HepG2 (cell line): Measurements from ENCODE around the gene HTD2. TPM values are rescaled to one million over a fixed set of nuclear protein-coding genes. Genes with fewer than 3 reads are reported as not detected.

ENCODE experiments used
- ATAC-seq: fragments of 200-7000 bp; cut with Tn5 transposase; 3 replicates; pipeline ENCODE4 v1.9.1; 2020; ENCODE audit warnings: mild to moderate bottlenecking, moderate library complexity
- BruUV-seq: library from RNA; stranded (reverse); fragments of 400-500 nt; replicated peaks from 2 replicates; lab custom pipeline; 2021; lab: Mats Ljungman, UMichigan
- CTCF ChIA-PET: fragments of 300-600 bp; formaldehyde crosslinking; extraction: SDS; loops from one replicate; lab custom pipeline; 2021; ENCODE audit warnings: low total read pairs, inconsistent platforms, low intra/inter-chr PET ratio; lab: Yijun Ruan, JAX
- POLR2A ChIA-PET: fragments of 350-600 bp; sonication (Branson Sonifier 250); formaldehyde crosslinking; loops from one replicate; lab custom pipeline; 2020; ENCODE audit warnings: antibody characterized with exemption, inconsistent platforms; lab: Yijun Ruan, JAX
- DNase-seq: peaks from one replicate; pipeline ENCODE4 v3.0.0-alpha.2; 2015; ENCODE audit warnings: low spot score
- FAIRE-seq: peaks from 3 replicates; lab custom pipeline; 2011; peaks lifted over from hg19 to GRCh38; lab: Jason Lieb, UNC
- H2AFZ ChIP-seq: one replicate; pipeline ENCODE4 v1.6.1; 2011; ENCODE audit warnings: low read length, inconsistent platforms
- H3K27ac ChIP-seq: fragments of 300-600 bp; 3 replicates; pipeline ENCODE4 v1.8.0; 2011; ENCODE audit warnings: mixed run types, mild to moderate bottlenecking, mixed read lengths, low read length, inconsistent platforms; ENCODE audit not compliant: insufficient read depth; ENCODE audit errors: extremely low read length
- H3K27me3 ChIP-seq, 2 experiments: fragments of 200-600 bp in 1 of 2; 2 replicates in 1 of 2; 3 replicates in 1 of 2; pipeline versions ENCODE4 v1.6.0 to v1.8.0; 2011; ENCODE audit warnings: low read length in 2 of 2, mild to moderate bottlenecking in 2 of 2, moderate library complexity in 2 of 2, inconsistent platforms in 1 of 2; ENCODE audit not compliant: insufficient read depth in 2 of 2, control insufficient read depth in 1 of 2
- H3K36me3 ChIP-seq, 2 experiments: fragments of 200-600 bp in 1 of 2; replicated peaks in 1 of 2; 2 replicates in 1 of 2; 3 replicates in 1 of 2; pipeline versions ENCODE4 v1.5.1 to v1.8.0; 2011; ENCODE audit warnings: low read length in 2 of 2, inconsistent platforms in 1 of 2; ENCODE audit not compliant: insufficient read depth in 2 of 2, control insufficient read depth in 1 of 2
- H3K4me1 ChIP-seq: 2 replicates; pipeline ENCODE4 v1.5.1; 2012; ENCODE audit warnings: low read length, inconsistent platforms; ENCODE audit not compliant: insufficient read depth
- H3K4me2 ChIP-seq: 2 replicates; pipeline ENCODE4 v1.6.0; 2011; ENCODE audit warnings: low read depth, low read length, inconsistent platforms
- H3K4me3 ChIP-seq, 3 experiments: fragments of 200-600 bp in 1 of 3; sonication (generic), shearing (Covaris generic) in 1 of 3; replicated peaks in 1 of 3; 2 replicates each; pipeline ENCODE4 v1.5.1; 2011 to 2016; ENCODE audit warnings: low read length in 3 of 3, inconsistent platforms in 2 of 3, low read depth in 2 of 3, mild to moderate bottlenecking in 2 of 3, control low read depth in 1 of 3, mixed read lengths in 1 of 3; ENCODE audit not compliant: insufficient read depth in 1 of 3
- H3K79me2 ChIP-seq: one replicate; pipeline ENCODE4 v1.6.1; 2011; ENCODE audit warnings: low read length, inconsistent platforms; ENCODE audit not compliant: insufficient read depth
- H3K9ac ChIP-seq: 2 replicates; pipeline ENCODE4 v1.6.0; 2011; ENCODE audit warnings: mild to moderate bottlenecking, low read depth, low read length, inconsistent platforms; ENCODE audit not compliant: insufficient read depth
- H3K9me3 ChIP-seq: 2 replicates; pipeline ENCODE4 v1.5.1; 2012; ENCODE audit warnings: mild to moderate bottlenecking, low read length
- H4K20me1 ChIP-seq: 2 replicates; pipeline ENCODE4 v1.6.0; 2011; ENCODE audit warnings: inconsistent platforms, mild to moderate bottlenecking, low read length, moderate library complexity; ENCODE audit not compliant: insufficient read depth
- HDAC2 ChIP-seq: sonication (generic); formaldehyde crosslinking; IDR thresholded peaks from 2 replicates; pipeline ENCODE4 v1.4.0; 2020; ENCODE audit warnings: missing genetic modification reagents
- MAFF ChIP-seq: IDR thresholded peaks from 2 replicates; pipeline ENCODE4 v1.6.1; 2011; ENCODE audit warnings: low read depth, low read length, improper control_type of control experiment
- SALL1 ChIP-seq: sonication (generic); formaldehyde crosslinking; IDR thresholded peaks from 2 replicates; pipeline ENCODE4 v1.8.0; 2022; ENCODE audit warnings: mild to moderate bottlenecking, missing genetic modification reagents
- XRCC5 ChIP-seq: fragments of 200-400 bp; formaldehyde crosslinking; optimal IDR thresholded peaks from 2 replicates; pipeline ENCODE3; 2017; ENCODE audit warnings: mild to moderate bottlenecking, low read length
- ZC3H13 ChIP-seq: sonication (generic); formaldehyde crosslinking; IDR thresholded peaks from 2 replicates; pipeline ENCODE4 v1.8.1; 2023; ENCODE audit warnings: mild to moderate bottlenecking, missing genetic modification reagents, moderate library complexity
- ZNF614 ChIP-seq: IDR thresholded peaks from 2 replicates; pipeline ENCODE4 v1.6.1; 2018; ENCODE audit warnings: missing biosample characterization, missing genetic modification reagents, inconsistent platforms, borderline replicate concordance
- ZNF777 ChIP-seq: sonication (generic); formaldehyde crosslinking; IDR thresholded peaks from 2 replicates; pipeline ENCODE4 v1.4.0; 2020; ENCODE audit warnings: missing genetic modification reagents
- WGBS: methylation state at CpG from one replicate; pipeline ENCODE4 v1.1.6; 2017; ENCODE audit warnings: low lambda C conversion rate; 5-methylcytosine and 5-hydroxymethylcytosine counted together
- in situ Hi-C: cut with HindIII; loops from 2 replicates; pipeline ENCODE4 v1.10.0; 2017; ENCODE audit warnings: low pct_unique_long_range_greater_than_20kb; ENCODE audit not compliant: extremely low pct_ligation_motif_present
- intact Hi-C: fragments of 100-400 bp; cut with micrococcal nuclease; formaldehyde crosslinking; loops from one replicate; pipeline ENCODE4 v1.10.0; 2022; ENCODE audit not compliant: unreplicated experiment
- polyA plus RNA-seq, 8 experiments: library from polyadenylated mRNA; depleted of rRNA in 3 of 8; stranded (reverse) in 7 of 8; unstranded in 1 of 8; fragments of >200 nt; fragmentation: Illumina TruSeq in 4 of 8; extraction: Trizol in 4 of 8; gene quantifications; 2 replicates each; pipeline versions ENCODE4 v1.2.1 to v1.2.3, GENCODE V29; 2011 to 2016; ENCODE audit warnings: low read depth in 4 of 8, missing spikeins in 1 of 8, mixed read lengths in 1 of 8; ENCODE audit not compliant: insufficient read depth in 1 of 8
- total RNA-seq, 5 experiments: library from RNA; depleted of rRNA; stranded (reverse); fragments of >200 nt; fragmentation: Illumina TruSeq; extraction: Trizol; gene quantifications; 2 replicates each; pipeline ENCODE4 v1.2.3, GENCODE V29; 2016; ENCODE audit warnings: low read depth in 1 of 5
- TF ChIP-seq, protein P1 (sequence below): sonication (generic); formaldehyde crosslinking; IDR thresholded peaks from 2 replicates; pipeline ENCODE4 v1.5.1; 2020; ENCODE audit warnings: missing genetic modification reagents, mild to moderate bottlenecking, borderline replicate concordance

HTD2 gene
- total and polyA plus RNA-seq, 2 of the 13 experiments (the other 11 are each of a cell fraction or from before 2014, with no cell fraction given): 8.6 to 13.7 TPM

DNA sequence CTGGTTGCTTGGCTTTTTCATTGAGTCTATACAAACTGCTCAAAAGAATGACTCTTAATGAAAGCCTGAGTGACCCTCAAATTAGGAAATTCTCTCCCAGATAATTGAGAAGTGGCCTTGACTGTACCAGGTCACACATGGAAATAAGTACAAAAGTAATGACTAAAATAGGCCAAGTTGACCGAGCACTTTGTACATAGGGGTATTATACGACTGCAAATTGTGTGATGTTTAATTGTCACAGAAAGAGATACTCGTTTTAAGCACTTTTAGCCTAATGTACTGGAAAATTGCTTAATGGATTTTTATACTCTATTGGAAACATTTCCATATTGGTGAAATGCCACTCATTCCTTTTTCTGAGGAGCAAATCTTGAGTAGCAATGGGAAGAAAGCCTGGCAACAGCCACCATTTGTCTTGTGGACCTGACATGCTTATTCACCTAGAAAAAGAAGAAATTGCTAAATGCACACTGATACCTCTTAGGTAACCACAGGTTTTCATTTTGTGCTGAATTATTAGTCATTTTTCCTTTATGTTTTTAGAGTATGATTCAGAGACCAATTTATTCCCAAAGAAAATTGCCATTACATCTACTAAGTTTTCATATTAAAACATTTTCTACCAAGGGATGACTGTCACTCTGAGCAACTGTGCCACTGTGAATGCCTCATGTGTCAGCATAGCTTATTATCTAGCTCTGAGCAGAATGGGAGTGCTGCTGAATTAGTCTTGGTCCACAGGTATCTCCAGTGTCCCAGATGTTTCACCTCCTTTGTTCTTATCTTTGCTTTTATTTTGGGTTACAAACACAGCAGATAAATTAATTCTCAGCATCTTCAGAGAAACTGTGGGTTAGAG is 17.4 kb downstream of the HTD2 start (continued):
- no peak for TF ChIP-seq XRCC5

DNA sequence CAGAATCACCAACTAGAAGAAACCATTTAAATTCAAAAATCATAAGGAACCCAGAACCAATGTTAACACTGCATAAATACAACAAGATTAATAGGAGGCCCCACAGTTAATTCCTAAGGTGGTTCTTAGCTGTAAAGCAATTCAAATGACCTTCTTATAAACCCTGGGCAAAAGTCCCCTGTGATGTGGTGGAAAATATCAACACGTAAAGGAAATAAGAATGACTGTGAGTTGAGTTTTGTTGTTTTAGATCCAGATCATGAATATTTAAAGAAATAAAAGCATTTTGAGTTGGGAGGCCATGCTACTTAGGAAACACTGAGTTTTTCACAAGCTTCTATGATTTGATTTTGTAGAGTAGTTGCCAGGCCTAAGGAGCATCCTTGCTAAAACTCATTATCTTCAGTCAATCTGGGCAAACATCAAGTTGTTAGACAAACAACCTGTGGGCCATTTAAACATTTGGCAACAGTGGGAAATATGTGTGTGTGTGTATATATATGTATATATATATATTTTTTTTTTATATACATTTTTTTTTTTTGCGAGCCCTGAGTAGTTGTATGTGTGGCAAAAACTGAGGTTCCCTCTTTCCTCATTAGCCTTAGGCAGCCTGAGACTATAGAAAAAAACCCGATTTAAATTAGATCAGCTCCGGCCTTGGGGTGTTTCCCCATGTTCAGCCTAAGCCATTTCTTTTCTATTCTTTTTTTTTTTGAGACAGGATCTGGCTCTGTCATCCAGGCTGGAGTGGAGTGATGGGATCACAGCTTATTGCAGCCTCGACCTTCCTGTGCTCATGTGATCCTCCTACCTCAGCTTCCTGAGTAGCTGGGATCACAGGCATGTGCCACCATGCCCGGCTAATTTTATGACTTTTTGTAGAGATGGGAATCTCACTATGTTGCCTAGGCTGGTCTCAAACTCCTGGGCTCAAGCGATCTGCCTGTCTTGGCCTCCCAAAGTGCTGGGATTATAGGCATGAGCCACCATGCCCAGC is 18.4 kb downstream of the HTD2 start:
- Histone ChIP-seq H3K9me3 (no peaks in the 10 kb centered on the region), H3K9ac (peak overlapping the region; percentile 26; the same call in 1 of the 2 replicates), H3K4me2 (peak overlapping the region; percentile 55), H3K36me3 (no peaks in the 10 kb centered on the region), H2AFZ (no peak overlapping the region), H3K4me3 (peak overlapping the region in 1 of 3 experiments; percentile 26; a peak in 1 of 6 replicates), H4K20me1 (no peaks in the 10 kb centered on the region), H3K27ac (no peak overlapping the region), H3K79me2 (no peaks in the 10 kb centered on the region), H3K27me3 (no peaks in the 10 kb centered on the region), H3K4me1 (peaks cover 54% of the 10 kb centered on the region)
- DNase-seq (no peak), ATAC-seq (no peak), FAIRE-seq (no peak)
- in situ Hi-C loops (loop anchor here (5.0 to 10.0 kb wide), 2 partner anchors 88 to 210 kb away; partner anchors contain the start of gene ACOX2), intact Hi-C loops (no loop called here)
- ChIA-PET POLR2A (interaction anchor here (1.0 to 3.6 kb wide), 3 partner anchors 10 to 108 kb away, joined by 3 to 18 read pairs (median 10); partner anchors contain the start of genes HTD2 and RPP14), CTCF (no interaction called here)
- TF ChIP-seq ZNF777 (CRISPR knock-in tag) (no peak), SALL1 (0 out of 2 replicates have a peak, but pooled peaks have one; percentile 10), HDAC2 (no peak), MAFF (no peak), ZNF614 (CRISPR knock-in tag) (peak; percentile 71; the same call in 1 of the 2 replicates), ZC3H13 (CRISPR knock-in tag) (no peak)
- TF ChIP-seq, protein P1, sequence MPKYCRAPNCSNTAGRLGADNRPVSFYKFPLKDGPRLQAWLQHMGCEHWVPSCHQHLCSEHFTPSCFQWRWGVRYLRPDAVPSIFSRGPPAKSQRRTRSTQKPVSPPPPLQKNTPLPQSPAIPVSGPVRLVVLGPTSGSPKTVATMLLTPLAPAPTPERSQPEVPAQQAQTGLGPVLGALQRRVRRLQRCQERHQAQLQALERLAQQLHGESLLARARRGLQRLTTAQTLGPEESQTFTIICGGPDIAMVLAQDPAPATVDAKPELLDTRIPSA (CRISPR knock-in tag): no peak
- BruUV-seq: no TSS peak
- WGBS: 73% methylated on average over 6 of the region's 7 CpGs
